Measurements from ENCODE around the gene NUDT12. TPM values are rescaled to one million over a fixed set of nuclear protein-coding genes. Genes with fewer than 3 reads are reported as not detected.

The NUDT12 gene
- polyA plus RNA-seq, 3 donors: 0.08 to 1.1 (median 0.11) TPM

DNA sequence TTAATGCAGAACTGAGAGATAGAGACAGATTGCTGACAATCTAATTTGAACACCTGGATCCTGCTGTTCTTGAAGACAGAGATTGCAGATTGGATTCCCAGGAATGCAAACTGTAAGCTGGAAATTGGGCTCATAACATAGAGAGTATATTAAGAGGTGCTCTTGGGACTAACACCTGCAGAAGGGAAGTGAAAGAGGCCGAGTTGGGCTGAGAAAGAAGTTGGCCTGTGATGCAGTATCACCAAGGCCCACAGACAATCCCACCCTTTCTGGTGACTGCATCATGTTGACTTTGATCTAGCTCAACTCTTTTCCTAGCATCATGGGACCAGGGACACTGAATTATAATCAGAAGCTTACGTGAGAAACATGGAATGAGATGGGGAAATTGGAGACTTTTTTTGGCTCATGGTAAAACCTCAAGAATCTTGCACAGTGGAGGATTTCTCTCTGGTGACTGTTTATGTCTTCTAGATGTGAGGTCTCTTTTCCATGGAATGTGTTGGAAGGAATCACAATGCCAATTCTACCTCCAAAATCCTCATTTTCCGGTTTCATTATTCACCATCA, 36.5 kb upstream of the NUDT12 start:
- no peaks in the 10 kb centered on the region for H3K36me3 Mint-ChIP-seq
- no peak overlapping the region for H3K9ac ChIP-seq (ENCODE audit: insufficient read depth, low read length, poor library complexity, severe bottlenecking)
- H3K9me3 Mint-ChIP-seq: peaks cover 0 to 2% (median 0%) of the 10 kb centered on the region in 7 donors
- no peaks in the 10 kb centered on the region for H4K20me1 ChIP-seq (ENCODE audit: insufficient read depth, low read length)
- no peak overlapping the region for H2AFZ ChIP-seq (ENCODE audit: insufficient read depth, low read depth, low read length, poor library complexity, severe bottlenecking)
- H3K27me3 ChIP-seq (ENCODE audit: control insufficient read depth in 2 of 2, insufficient read depth in 2 of 2, low read length in 2 of 2): no peaks in the 10 kb centered on the region
- no peak overlapping the region for H3K4me3 ChIP-seq (replicated peaks in 1 of 3; ENCODE audit: low read depth in 2 of 3, low read length in 3 of 3)
- no peak overlapping the region for H3K4me3 Mint-ChIP-seq
- no peak for DNase-seq
- no peaks in the 10 kb centered on the region for H3K36me3 ChIP-seq (replicated peaks in 1 of 2; ENCODE audit: control insufficient read depth in 1 of 2, insufficient read depth in 2 of 2, low read length in 2 of 2)
- H3K4me1 ChIP-seq (ENCODE audit: control insufficient read depth in 1 of 2, insufficient read depth in 2 of 2, low read length in 2 of 2): no peaks in the 10 kb centered on the region
- no peaks in the 10 kb centered on the region for H3K9me3 ChIP-seq (replicated peaks in 1 of 2; ENCODE audit: control insufficient read depth in 1 of 2, insufficient read depth in 1 of 2, low read length in 2 of 2)
- no peak overlapping the region for H3K27ac ChIP-seq (ENCODE audit: low read depth in 1 of 2, low read length in 2 of 2)
- no CpG with 5 or more reads among the region's 3 CpGs for WGBS (ENCODE audit: insufficient coverage)
- H3K79me2 ChIP-seq (ENCODE audit: insufficient read depth, low read length): no peaks in the 10 kb centered on the region
- TF ChIP-seq, protein P1, sequence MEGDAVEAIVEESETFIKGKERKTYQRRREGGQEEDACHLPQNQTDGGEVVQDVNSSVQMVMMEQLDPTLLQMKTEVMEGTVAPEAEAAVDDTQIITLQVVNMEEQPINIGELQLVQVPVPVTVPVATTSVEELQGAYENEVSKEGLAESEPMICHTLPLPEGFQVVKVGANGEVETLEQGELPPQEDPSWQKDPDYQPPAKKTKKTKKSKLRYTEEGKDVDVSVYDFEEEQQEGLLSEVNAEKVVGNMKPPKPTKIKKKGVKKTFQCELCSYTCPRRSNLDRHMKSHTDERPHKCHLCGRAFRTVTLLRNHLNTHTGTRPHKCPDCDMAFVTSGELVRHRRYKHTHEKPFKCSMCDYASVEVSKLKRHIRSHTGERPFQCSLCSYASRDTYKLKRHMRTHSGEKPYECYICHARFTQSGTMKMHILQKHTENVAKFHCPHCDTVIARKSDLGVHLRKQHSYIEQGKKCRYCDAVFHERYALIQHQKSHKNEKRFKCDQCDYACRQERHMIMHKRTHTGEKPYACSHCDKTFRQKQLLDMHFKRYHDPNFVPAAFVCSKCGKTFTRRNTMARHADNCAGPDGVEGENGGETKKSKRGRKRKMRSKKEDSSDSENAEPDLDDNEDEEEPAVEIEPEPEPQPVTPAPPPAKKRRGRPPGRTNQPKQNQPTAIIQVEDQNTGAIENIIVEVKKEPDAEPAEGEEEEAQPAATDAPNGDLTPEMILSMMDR (IDR thresholded peaks at IDR 0.05): no peak
- no peaks in the 10 kb centered on the region for H3K4me1 Mint-ChIP-seq
- intact Hi-C loops (cut with micrococcal nuclease): no loop called here
- peaks cover 0 to 1% (median 0%) of the 10 kb centered on the region in 3 donors for H3K27me3 Mint-ChIP-seq (ENCODE audit: low read depth in 3 of 3)
- no peak overlapping the region for H3K4me2 ChIP-seq (replicated peaks; ENCODE audit: extremely low read depth, low read length, poor library complexity, severe bottlenecking)
- no peak overlapping the region for H3K27ac Mint-ChIP-seq

DNA sequence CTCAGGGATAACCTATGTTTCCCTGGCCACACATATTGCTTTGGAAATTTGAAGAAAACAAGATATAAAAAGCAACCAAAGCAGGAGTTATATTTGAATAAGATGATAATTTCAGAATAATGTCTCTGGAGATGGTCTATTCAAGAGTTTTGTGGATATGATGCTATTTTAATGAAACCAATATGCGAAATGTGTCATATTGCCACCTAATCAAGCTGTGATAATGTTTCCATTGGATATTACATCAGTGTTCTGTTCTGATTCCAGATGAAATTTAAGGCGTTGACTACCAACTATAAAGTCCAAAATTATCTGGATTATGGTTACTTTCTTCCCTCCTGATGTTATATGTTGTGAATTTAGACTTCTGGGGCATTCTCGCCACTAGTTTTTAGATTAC, 27.6 kb upstream of the NUDT12 start:
- H3K79me2 ChIP-seq (ENCODE audit: insufficient read depth, low read length): no peaks in the 10 kb centered on the region
- intact Hi-C loops (cut with micrococcal nuclease): no loop called here
- TF ChIP-seq, protein P1 (IDR thresholded peaks at IDR 0.05): no peak
- Mint-ChIP-seq H3K36me3 (no peaks in the 10 kb centered on the region), H3K4me1 (no peaks in the 10 kb centered on the region), H3K27me3 (ENCODE audit: low read depth in 3 of 3) (no peaks in the 10 kb centered on the region), H3K9me3 (peaks cover 0 to 2% (median 0%) of the 10 kb centered on the region in 7 donors), H3K4me3 (no peak overlapping the region), H3K27ac (no peak overlapping the region)
- DNase-seq: no peak
- H4K20me1 ChIP-seq (ENCODE audit: insufficient read depth, low read length): no peaks in the 10 kb centered on the region
- no peak overlapping the region for H3K9ac ChIP-seq (ENCODE audit: insufficient read depth, low read length, poor library complexity, severe bottlenecking)
- H3K27me3 ChIP-seq (ENCODE audit: control insufficient read depth in 2 of 2, insufficient read depth in 2 of 2, low read length in 2 of 2): no peaks in the 10 kb centered on the region
- no peaks in the 10 kb centered on the region for H3K36me3 ChIP-seq (replicated peaks in 1 of 2; ENCODE audit: control insufficient read depth in 1 of 2, insufficient read depth in 2 of 2, low read length in 2 of 2)
- WGBS (ENCODE audit: insufficient coverage): no CpG with 5 or more reads among the region's 3 CpGs
- no peak overlapping the region for H2AFZ ChIP-seq (ENCODE audit: insufficient read depth, low read depth, low read length, poor library complexity, severe bottlenecking)
- no peaks in the 10 kb centered on the region for H3K4me1 ChIP-seq (ENCODE audit: control insufficient read depth in 1 of 2, insufficient read depth in 2 of 2, low read length in 2 of 2)
- H3K9me3 ChIP-seq (replicated peaks in 1 of 2; ENCODE audit: control insufficient read depth in 1 of 2, insufficient read depth in 1 of 2, low read length in 2 of 2): no peaks in the 10 kb centered on the region
- no peak overlapping the region for H3K4me3 ChIP-seq (replicated peaks in 1 of 3; ENCODE audit: low read depth in 2 of 3, low read length in 3 of 3)
- H3K4me2 ChIP-seq (replicated peaks; ENCODE audit: extremely low read depth, low read length, poor library complexity, severe bottlenecking): no peak overlapping the region
- H3K27ac ChIP-seq (ENCODE audit: low read depth in 1 of 2, low read length in 2 of 2): no peak overlapping the region

All from CD14-positive monocyte (primary cell).